MM.1S (cell line): ENCODE data around the gene SLC38A3.

Experiments
- DNase-seq: peaks from one replicate; pipeline ENCODE4 v3.0.0-alpha.2; 2015
- H2AFZ ChIP-seq: fragments of 300-600 bp; sonication (generic); 2 replicates; pipeline ENCODE4 v1.6.0; 2016; ENCODE audit warnings: antibody characterized with exemption, low read length
- H3F3A ChIP-seq: fragments of 300-600 bp; sonication (generic); 2 replicates; pipeline ENCODE4 v1.6.1; 2016; ENCODE audit warnings: mild to moderate bottlenecking, antibody characterized with exemption, low read length, moderate library complexity, mixed read lengths; ENCODE audit not compliant: insufficient read depth
- H3K27ac ChIP-seq: fragments of 300-600 bp; sonication (generic); 2 replicates; pipeline ENCODE4 v1.5.1; 2016; ENCODE audit warnings: mild to moderate bottlenecking, low read length
- H3K27me3 ChIP-seq: fragments of 300-600 bp; sonication (generic); replicated peaks from 2 replicates; pipeline ENCODE4 v1.6.0; 2016; ENCODE audit warnings: low read length; ENCODE audit not compliant: insufficient read depth
- H3K36me3 ChIP-seq: fragments of 300-600 bp; sonication (generic); replicated peaks from 2 replicates; pipeline ENCODE4 v1.6.1; 2016; ENCODE audit warnings: mild to moderate bottlenecking, low read length, mixed read lengths; ENCODE audit not compliant: insufficient read depth
- H3K4me1 ChIP-seq: fragments of 300-600 bp; sonication (generic); 2 replicates; pipeline ENCODE4 v1.6.1; 2016; ENCODE audit warnings: low read length, mixed read lengths
- H3K4me2 ChIP-seq: fragments of 300-600 bp; sonication (generic); 2 replicates; pipeline ENCODE4 v1.6.0; 2016; ENCODE audit warnings: low read depth, low read length
- H3K4me3 ChIP-seq: fragments of 300-600 bp; sonication (generic); 2 replicates; pipeline ENCODE4 v1.5.1; 2016; ENCODE audit warnings: low read length, mixed read lengths
- H3K79me2 ChIP-seq: fragments of 300-600 bp; sonication (generic); 2 replicates; pipeline ENCODE4 v1.6.1; 2016; ENCODE audit warnings: mixed run types, low read length, mixed read lengths
- H3K9ac ChIP-seq: fragments of 300-600 bp; sonication (generic); 2 replicates; pipeline ENCODE4 v1.6.1; 2016; ENCODE audit warnings: low read length, mixed read lengths
- H3K9me2 ChIP-seq: fragments of 300-600 bp; sonication (generic); replicated peaks from 2 replicates; pipeline ENCODE4 v1.6.1; 2016; ENCODE audit warnings: mild to moderate bottlenecking, low read length, mixed read lengths; ENCODE audit not compliant: insufficient read depth
- H3K9me3 ChIP-seq: fragments of 300-600 bp; sonication (generic); replicated peaks from 2 replicates; pipeline ENCODE4 v1.6.1; 2016; ENCODE audit warnings: mild to moderate bottlenecking, low read length, mixed read lengths; ENCODE audit not compliant: insufficient read depth
- H4K20me1 ChIP-seq: fragments of 300-600 bp; sonication (generic); 2 replicates; pipeline ENCODE4 v1.6.1; 2016; ENCODE audit warnings: mild to moderate bottlenecking, low read length, moderate library complexity, mixed read lengths; ENCODE audit not compliant: insufficient read depth
- EZH2 ChIP-seq: fragments of 300-600 bp; sonication (generic); optimal IDR thresholded peaks from 2 replicates; pipeline ENCODE3; 2017; ENCODE audit warnings: low read depth, mild to moderate bottlenecking, antibody characterized with exemption, low read length, mixed read lengths
- EZH2phosphoT487 ChIP-seq: fragments of 300-600 bp; sonication (generic); IDR thresholded peaks from 2 replicates; pipeline ENCODE4 v1.6.1; 2018; ENCODE audit warnings: antibody characterized with exemption, low read length
- TF ChIP-seq, protein P1 (sequence below): fragments of 300-600 bp; sonication (generic); IDR thresholded peaks from 2 replicates; pipeline ENCODE4 v1.5.1; 2016; ENCODE audit warnings: antibody characterized with exemption, low read length, mixed read lengths

Gene SLC38A3

DNA sequence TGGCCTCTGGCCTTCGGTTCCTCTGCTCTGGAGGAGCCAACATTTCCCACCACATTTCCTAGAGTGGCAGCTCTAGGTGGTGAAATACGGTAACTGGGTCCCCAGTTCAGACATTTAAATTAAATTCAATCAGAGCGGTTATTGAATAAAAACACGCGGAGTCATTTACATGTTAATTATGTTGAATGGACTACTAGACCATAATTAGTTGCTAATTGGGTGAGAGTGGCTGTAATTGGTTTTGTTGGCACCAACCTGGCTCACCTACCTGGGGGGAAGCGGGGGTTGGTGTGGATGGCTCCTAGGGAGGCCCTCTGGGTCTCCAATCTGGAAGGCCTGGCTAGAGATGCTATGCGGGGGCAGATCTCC is 37.2 kb upstream of the SLC38A3 start:
- DNase-seq, result no peak
- Histone ChIP-seq H3K9me3 (no peaks in the 10 kb centered on the region), H3K9ac (no peak overlapping the region), H3K4me2 (no peak overlapping the region), H4K20me1 (no peaks in the 10 kb centered on the region), H3F3A (no peaks in the 10 kb centered on the region), H3K4me1 (no peaks in the 10 kb centered on the region), H3K27me3 (peaks cover 71% of the 10 kb centered on the region), H3K4me3 (no peak overlapping the region), H2AFZ (no peak overlapping the region), H3K36me3 (no peaks in the 10 kb centered on the region), H3K27ac (no peak overlapping the region), H3K9me2 (no peaks in the 10 kb centered on the region), H3K79me2 (no peaks in the 10 kb centered on the region)
- TF ChIP-seq EZH2phosphoT487 (no peak), EZH2 (no peak)
- TF ChIP-seq, protein P1, sequence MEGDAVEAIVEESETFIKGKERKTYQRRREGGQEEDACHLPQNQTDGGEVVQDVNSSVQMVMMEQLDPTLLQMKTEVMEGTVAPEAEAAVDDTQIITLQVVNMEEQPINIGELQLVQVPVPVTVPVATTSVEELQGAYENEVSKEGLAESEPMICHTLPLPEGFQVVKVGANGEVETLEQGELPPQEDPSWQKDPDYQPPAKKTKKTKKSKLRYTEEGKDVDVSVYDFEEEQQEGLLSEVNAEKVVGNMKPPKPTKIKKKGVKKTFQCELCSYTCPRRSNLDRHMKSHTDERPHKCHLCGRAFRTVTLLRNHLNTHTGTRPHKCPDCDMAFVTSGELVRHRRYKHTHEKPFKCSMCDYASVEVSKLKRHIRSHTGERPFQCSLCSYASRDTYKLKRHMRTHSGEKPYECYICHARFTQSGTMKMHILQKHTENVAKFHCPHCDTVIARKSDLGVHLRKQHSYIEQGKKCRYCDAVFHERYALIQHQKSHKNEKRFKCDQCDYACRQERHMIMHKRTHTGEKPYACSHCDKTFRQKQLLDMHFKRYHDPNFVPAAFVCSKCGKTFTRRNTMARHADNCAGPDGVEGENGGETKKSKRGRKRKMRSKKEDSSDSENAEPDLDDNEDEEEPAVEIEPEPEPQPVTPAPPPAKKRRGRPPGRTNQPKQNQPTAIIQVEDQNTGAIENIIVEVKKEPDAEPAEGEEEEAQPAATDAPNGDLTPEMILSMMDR, result no peak

GRCh38 chr3:50168388-50168787 is 36.7 kb upstream of the SLC38A3 start:
- TF ChIP-seq EZH2, result no peak
- TF ChIP-seq, protein P1, result no peak
- no peak for TF ChIP-seq EZH2phosphoT487
- H3K4me1 ChIP-seq, result no peaks in the 10 kb centered on the region
- H3K36me3 ChIP-seq, result no peaks in the 10 kb centered on the region
- H3K4me3 ChIP-seq, result no peak overlapping the region
- H3K9ac ChIP-seq, result no peak overlapping the region
- no peak overlapping the region for H3K27ac ChIP-seq
- no peaks in the 10 kb centered on the region for H3K9me3 ChIP-seq
- no peaks in the 10 kb centered on the region for H3K9me2 ChIP-seq
- no peak overlapping the region for H3K4me2 ChIP-seq
- no peaks in the 10 kb centered on the region for H3K79me2 ChIP-seq
- H2AFZ ChIP-seq, result no peak overlapping the region
- no peaks in the 10 kb centered on the region for H4K20me1 ChIP-seq
- no peaks in the 10 kb centered on the region for H3F3A ChIP-seq
- DNase-seq, result no peak
- peaks cover 68% of the 10 kb centered on the region for H3K27me3 ChIP-seq

GRCh38 chr3:50168791-50169190 is 36.3 kb upstream of the SLC38A3 start:
- no peaks in the 10 kb centered on the region for H3K9me3 ChIP-seq
- no peak overlapping the region for H3K27ac ChIP-seq
- no peak overlapping the region for H2AFZ ChIP-seq
- no peaks in the 10 kb centered on the region for H3F3A ChIP-seq
- H3K4me2 ChIP-seq, result no peak overlapping the region
- H4K20me1 ChIP-seq, result no peaks in the 10 kb centered on the region
- DNase-seq, result no peak
- H3K4me1 ChIP-seq, result no peaks in the 10 kb centered on the region
- H3K4me3 ChIP-seq, result no peak overlapping the region
- no peaks in the 10 kb centered on the region for H3K36me3 ChIP-seq
- no peaks in the 10 kb centered on the region for H3K9me2 ChIP-seq
- no peaks in the 10 kb centered on the region for H3K79me2 ChIP-seq
- no peak for TF ChIP-seq EZH2phosphoT487
- no peak for TF ChIP-seq EZH2
- TF ChIP-seq, protein P1, result no peak
- no peak overlapping the region for H3K9ac ChIP-seq
- H3K27me3 ChIP-seq, result peaks cover 64% of the 10 kb centered on the region
